Uterus (tissue), 4 donors: ENCODE data around the gene LNPK. TPM values are rescaled to one million over a fixed set of nuclear protein-coding genes. Genes with fewer than 3 reads are reported as not detected.

Experiments used
- DNase-seq, 2 donors: peaks; one replicate each; pipeline ENCODE4 v3.0.0-alpha.2; 2019 to 2020
- H3K27ac ChIP-seq, 2 donors: fragments of 200-600 bp; sonication (generic); 1 replicate in 1 of 2; 2 replicates in 1 of 2; pipeline ENCODE4 v1.5.1; 2016 to 2018
- H3K27me3 ChIP-seq, 2 donors: fragments of 200-600 bp; sonication (generic); one replicate each; pipeline ENCODE4 v1.5.1; 2018 to 2019; ENCODE audit warnings: control low read depth in 1 of 2
- H3K36me3 ChIP-seq, 2 donors: fragments of 200-600 bp; sonication (generic); one replicate each; pipeline ENCODE4 v1.5.1; 2019; ENCODE audit warnings: control low read depth in 1 of 2
- H3K4me1 ChIP-seq, 2 donors: fragments of 200-600 bp; sonication (generic); one replicate each; pipeline ENCODE4 v1.5.1; 2018 to 2019; ENCODE audit warnings: control low read depth in 1 of 2
- H3K4me3 ChIP-seq, 2 donors: fragments of 200-600 bp; sonication (generic); 1 replicate in 1 of 2; 2 replicates in 1 of 2; pipeline ENCODE4 v1.5.1; 2018 to 2019; ENCODE audit warnings: mild to moderate bottlenecking in 1 of 2
- H3K9me3 ChIP-seq, 2 donors: fragments of 200-600 bp; sonication (generic); one replicate each; pipeline ENCODE4 v1.5.1; 2019; ENCODE audit warnings: control low read depth in 1 of 2
- POLR2A ChIP-seq, 2 donors: fragments of 450-650 bp; IDR thresholded peaks; one replicate each; pipeline ENCODE4 v1.6.1; 2016; ENCODE audit warnings: antibody characterized with exemption in 2 of 2, mild to moderate bottlenecking in 1 of 2, moderate library complexity in 1 of 2
- intact Hi-C: fragments of 100-400 bp; cut with DNase I; formaldehyde crosslinking; loops from one replicate; pipeline ENCODE4 v1.15.1; 2023; ENCODE audit warnings: low total_unique reads
- total RNA-seq, 4 donors: library from RNA; depleted of rRNA in 3 of 4; stranded (reverse); fragments of >200 nt in 3 of 4; gene quantifications; one replicate each; pipeline versions ENCODE4 v1.1.0 to v1.2.4, GENCODE V29; 2014 to 2023
- TF ChIP-seq, protein P1 (sequence below), 4 experiments: fragments of 200-600 bp in 2 of 4; fragments of 450-650 bp in 2 of 4; sonication (generic) in 2 of 4; IDR thresholded peaks; one replicate each; pipeline ENCODE4 v1.5.1; 2016 to 2019; ENCODE audit warnings: antibody characterized with exemption in 4 of 4, mild to moderate bottlenecking in 2 of 4, moderate library complexity in 1 of 4
- donor health status: DM: yes; HTN: yes; CAD: no.

The LNPK gene
- total RNA-seq, 4 donors from 2014 or later: 5.1 to 66.4 (median 25.2) TPM

DNA sequence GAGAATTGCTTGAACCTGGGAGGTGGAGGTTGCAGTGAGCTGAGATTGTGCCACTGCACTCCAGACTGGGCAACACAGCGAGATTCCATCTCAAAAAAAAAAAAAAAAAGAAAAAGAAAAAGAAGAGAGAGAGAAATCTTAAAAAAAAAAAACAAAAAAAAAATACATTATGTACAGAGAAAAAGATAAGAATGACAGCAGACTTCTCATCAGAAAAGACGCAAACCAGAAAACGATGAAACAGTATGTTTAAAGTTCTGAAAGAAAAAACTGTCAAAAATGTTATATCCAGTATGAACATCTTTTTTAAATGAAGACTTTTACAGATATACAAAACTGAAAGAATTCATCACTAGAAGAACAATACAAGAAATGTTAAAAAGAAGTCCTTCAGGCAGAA is 60.4 kb downstream of the LNPK start:
- TF ChIP-seq POLR2A (IDR thresholded peaks at IDR 0.05): no peak
- Histone ChIP-seq H3K27ac (no peak overlapping the region), H3K4me3 (no peak overlapping the region), H3K27me3 (no peaks in the 10 kb centered on the region), H3K9me3 (no peaks in the 10 kb centered on the region), H3K4me1 (no peaks in the 10 kb centered on the region), H3K36me3 (no peaks in the 10 kb centered on the region)
- DNase-seq: no peak
- intact Hi-C loops: no loop called here

DNA sequence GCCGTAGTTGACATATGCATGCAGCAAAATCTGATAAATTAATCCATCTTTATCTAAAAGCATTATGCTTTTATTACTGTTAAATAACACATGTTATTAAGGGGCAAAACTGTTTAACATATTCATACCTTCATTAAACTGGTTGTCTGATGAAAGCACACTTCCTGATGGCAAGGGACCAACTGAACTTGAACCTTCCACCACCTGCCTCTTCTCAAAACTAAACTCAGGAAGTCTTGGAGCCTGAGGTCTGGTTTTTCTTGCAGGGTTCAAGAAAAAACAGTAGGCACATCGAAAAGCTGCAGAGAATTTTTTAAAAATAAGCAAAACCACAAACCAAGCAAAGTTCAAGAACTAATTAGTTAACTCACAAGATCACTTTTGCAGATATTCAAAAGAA is 64.9 kb downstream of the LNPK start:
- intact Hi-C loops: no loop called here
- Histone ChIP-seq H3K36me3 (peaks cover 0 to 3% of the 10 kb centered on the region in 2 donors), H3K4me3 (no peak overlapping the region), H3K4me1 (no peaks in the 10 kb centered on the region), H3K27me3 (no peaks in the 10 kb centered on the region), H3K27ac (no peak overlapping the region), H3K9me3 (no peaks in the 10 kb centered on the region)
- TF ChIP-seq, protein P1, sequence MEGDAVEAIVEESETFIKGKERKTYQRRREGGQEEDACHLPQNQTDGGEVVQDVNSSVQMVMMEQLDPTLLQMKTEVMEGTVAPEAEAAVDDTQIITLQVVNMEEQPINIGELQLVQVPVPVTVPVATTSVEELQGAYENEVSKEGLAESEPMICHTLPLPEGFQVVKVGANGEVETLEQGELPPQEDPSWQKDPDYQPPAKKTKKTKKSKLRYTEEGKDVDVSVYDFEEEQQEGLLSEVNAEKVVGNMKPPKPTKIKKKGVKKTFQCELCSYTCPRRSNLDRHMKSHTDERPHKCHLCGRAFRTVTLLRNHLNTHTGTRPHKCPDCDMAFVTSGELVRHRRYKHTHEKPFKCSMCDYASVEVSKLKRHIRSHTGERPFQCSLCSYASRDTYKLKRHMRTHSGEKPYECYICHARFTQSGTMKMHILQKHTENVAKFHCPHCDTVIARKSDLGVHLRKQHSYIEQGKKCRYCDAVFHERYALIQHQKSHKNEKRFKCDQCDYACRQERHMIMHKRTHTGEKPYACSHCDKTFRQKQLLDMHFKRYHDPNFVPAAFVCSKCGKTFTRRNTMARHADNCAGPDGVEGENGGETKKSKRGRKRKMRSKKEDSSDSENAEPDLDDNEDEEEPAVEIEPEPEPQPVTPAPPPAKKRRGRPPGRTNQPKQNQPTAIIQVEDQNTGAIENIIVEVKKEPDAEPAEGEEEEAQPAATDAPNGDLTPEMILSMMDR (IDR thresholded peaks at IDR 0.05): no peak
- no peak for TF ChIP-seq POLR2A (IDR thresholded peaks at IDR 0.05)
- no peak for DNase-seq

DNA sequence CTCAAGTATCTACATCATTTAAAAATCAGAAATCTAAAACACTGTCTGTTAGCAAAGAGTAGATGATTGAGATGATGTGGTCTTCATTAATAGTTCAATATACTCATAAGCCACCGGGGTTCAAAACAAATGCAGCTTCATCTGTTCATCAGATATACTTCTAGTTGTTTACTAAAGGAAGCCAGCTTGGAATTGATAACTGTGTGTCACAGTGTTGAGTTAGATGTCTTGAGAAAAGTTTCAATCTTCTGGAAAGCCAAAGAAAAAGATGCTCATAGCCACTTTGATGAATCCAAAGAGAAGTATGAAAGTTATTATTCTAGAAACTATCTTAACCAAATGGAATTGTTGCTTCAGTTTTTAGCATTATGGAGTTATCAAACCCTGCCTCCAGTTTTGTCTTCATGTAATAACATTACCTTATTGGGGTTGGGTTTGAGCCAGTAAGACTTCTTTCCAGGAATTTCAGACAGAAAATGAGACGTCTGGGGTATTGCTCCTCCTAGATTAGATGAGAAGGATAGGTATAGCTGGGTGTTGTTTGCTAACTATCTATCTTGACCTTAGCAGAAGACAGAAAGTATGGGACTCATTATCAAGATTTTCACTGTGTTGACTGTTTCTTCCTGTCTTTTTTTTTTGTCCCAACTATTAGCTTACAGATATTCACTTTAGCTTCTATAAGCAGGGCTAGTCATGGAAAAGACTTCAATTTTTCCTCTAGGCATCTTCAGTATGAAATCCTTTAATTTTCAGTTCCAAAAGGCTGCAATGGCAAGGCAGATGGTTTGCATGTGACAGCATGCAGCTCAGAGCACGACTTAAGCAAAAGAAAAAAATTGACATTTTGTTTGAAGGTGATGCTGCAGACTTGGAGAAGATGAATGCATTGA is 66.5 kb downstream of the LNPK start:
- peaks cover 0 to 3% of the 10 kb centered on the region in 2 donors for H3K36me3 ChIP-seq
- H3K9me3 ChIP-seq: no peaks in the 10 kb centered on the region
- no peaks in the 10 kb centered on the region for H3K27me3 ChIP-seq
- H3K27ac ChIP-seq: no peak overlapping the region
- intact Hi-C loops: no loop called here
- H3K4me1 ChIP-seq: no peaks in the 10 kb centered on the region
- H3K4me3 ChIP-seq: no peak overlapping the region
- TF ChIP-seq, protein P1 (IDR thresholded peaks at IDR 0.05): no peak
- TF ChIP-seq POLR2A (IDR thresholded peaks at IDR 0.05): no peak
- no peak for DNase-seq

DNA sequence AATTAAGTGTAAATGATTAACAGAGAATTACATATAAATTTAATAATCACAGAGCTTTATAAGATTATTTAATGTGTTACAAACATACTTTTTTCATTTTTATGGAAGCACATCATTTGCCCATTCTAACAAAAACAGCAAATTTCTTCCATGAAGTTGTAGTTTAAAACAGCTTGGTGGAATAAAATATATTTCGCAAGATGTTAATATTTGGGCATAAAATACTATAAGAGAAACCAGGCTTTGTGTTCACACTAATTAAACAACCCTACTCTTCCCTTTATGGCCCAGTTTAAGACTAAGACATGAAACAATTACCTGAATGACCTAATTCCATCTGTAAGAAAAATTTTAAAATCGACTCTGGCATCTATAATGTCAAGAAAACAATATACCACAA is 69.4 kb downstream of the LNPK start:
- Histone ChIP-seq H3K4me1 (no peaks in the 10 kb centered on the region), H3K27ac (no peak overlapping the region), H3K36me3 (peaks cover 0 to 3% of the 10 kb centered on the region in 2 donors), H3K4me3 (no peak overlapping the region), H3K27me3 (no peaks in the 10 kb centered on the region), H3K9me3 (no peaks in the 10 kb centered on the region)
- TF ChIP-seq, protein P1 (IDR thresholded peaks at IDR 0.05): no peak
- no peak for TF ChIP-seq POLR2A (IDR thresholded peaks at IDR 0.05)
- no peak for DNase-seq
- intact Hi-C loops: no loop called here

DNA sequence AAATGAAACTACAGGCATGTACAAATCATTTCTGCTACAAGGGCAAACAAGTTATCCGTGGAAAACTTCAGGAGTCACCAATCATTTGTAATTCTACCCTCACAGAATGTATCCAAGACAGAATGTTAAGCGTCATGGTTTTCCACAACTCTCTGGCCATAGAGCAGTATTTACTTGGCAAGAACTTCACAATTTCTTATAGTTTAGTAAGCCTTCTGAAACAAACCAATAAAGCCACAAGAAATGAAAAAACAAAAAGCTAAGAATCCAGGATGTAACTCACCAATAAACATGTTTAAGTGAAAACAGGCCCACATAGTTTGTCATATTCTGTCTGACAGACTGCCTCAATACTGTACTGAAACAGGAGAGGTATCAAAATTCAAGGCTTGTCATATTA is 70.3 kb downstream of the LNPK start:
- H3K27me3 ChIP-seq: no peaks in the 10 kb centered on the region
- DNase-seq: no peak
- H3K4me1 ChIP-seq: no peaks in the 10 kb centered on the region
- H3K27ac ChIP-seq: no peak overlapping the region
- TF ChIP-seq, protein P1 (IDR thresholded peaks at IDR 0.05): no peak
- no peak for TF ChIP-seq POLR2A (IDR thresholded peaks at IDR 0.05)
- H3K4me3 ChIP-seq: no peak overlapping the region
- H3K36me3 ChIP-seq: peaks cover 0 to 3% of the 10 kb centered on the region in 2 donors
- H3K9me3 ChIP-seq: no peaks in the 10 kb centered on the region
- intact Hi-C loops: no loop called here
